Activated naive CD4-positive, alpha-beta T cell treated with anti-CD3 and anti-CD28 coated beads for 36 hours (primary cell): ENCODE measurements around the gene PRDM11. TPM values are rescaled to one million over a fixed set of nuclear protein-coding genes. Genes with fewer than 3 reads are reported as not detected.

Source experiments
- CTCF ChIA-PET: fragments of 350-600 bp; sonication (Branson Sonifier 250); formaldehyde crosslinking; loops from one replicate; lab custom pipeline; 2021; ENCODE audit warnings: antibody characterized with exemption; lab: Charles Lee
- DNase-seq: peaks from one replicate; pipeline ENCODE4 v3.0.0-alpha.2; 2020
- H3K27ac Mint-ChIP-seq: one replicate; pipeline ENCODE4 v1.8.0; 2021; ENCODE audit warnings: mild to moderate bottlenecking, mixed read lengths
- H3K27me3 Mint-ChIP-seq: one replicate; pipeline ENCODE4 v1.8.0; 2021; ENCODE audit warnings: low read depth, mixed read lengths
- H3K36me3 Mint-ChIP-seq: one replicate; pipeline ENCODE4 v1.8.0; 2021; ENCODE audit warnings: low read depth, mixed read lengths
- H3K4me1 Mint-ChIP-seq: one replicate; pipeline ENCODE4 v1.8.0; 2021; ENCODE audit warnings: low read depth, mixed read lengths
- H3K4me3 Mint-ChIP-seq: one replicate; pipeline ENCODE4 v1.8.0; 2021; ENCODE audit warnings: mild to moderate bottlenecking, moderate library complexity, mixed read lengths
- H3K9me3 Mint-ChIP-seq: one replicate; pipeline ENCODE4 v1.8.0; 2021; ENCODE audit warnings: mixed read lengths
- intact Hi-C: fragments of 100-400 bp; cut with micrococcal nuclease; formaldehyde crosslinking; loops from one replicate; pipeline ENCODE4 v1.15.1; 2023
- total RNA-seq, 2 experiments: library from RNA; stranded (reverse); gene quantifications; one replicate each; pipeline ENCODE4 v1.2.3, GENCODE V29; 2021

Gene PRDM11
- total RNA-seq, 2 experiments from 2014 or later, result 0.81 to 1.3 TPM

DNA sequence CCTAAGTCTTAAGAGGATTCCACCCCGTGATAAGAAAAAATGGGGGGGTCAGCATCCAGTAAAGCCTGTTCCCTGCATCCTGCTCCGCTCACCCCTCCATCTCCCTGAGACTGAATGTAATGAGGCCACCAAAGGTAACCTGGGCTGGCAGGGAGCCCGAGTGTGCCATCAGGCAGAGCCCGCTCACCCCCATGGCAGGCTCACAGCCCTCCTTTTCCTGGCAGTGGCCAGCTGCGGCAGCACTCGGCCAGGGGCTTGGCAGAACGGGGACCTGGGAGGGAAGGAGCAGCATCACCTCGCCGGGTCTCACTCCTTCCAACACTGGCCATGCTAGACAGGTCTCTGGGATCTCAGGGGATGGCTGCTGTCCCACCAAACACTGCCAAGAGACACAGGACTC lies 64.4 kb downstream of the PRDM11 start:
- CTCF ChIA-PET, result no interaction called here
- intact Hi-C loops, result no loop called here
- H3K4me3 Mint-ChIP-seq, result no peak overlapping the region
- H3K27me3 Mint-ChIP-seq, result no peaks in the 10 kb centered on the region
- no peaks in the 10 kb centered on the region for H3K9me3 Mint-ChIP-seq
- H3K4me1 Mint-ChIP-seq, result no peaks in the 10 kb centered on the region
- peaks cover 3% of the 10 kb centered on the region for H3K36me3 Mint-ChIP-seq
- no peak for DNase-seq
- no peak overlapping the region for H3K27ac Mint-ChIP-seq

DNA sequence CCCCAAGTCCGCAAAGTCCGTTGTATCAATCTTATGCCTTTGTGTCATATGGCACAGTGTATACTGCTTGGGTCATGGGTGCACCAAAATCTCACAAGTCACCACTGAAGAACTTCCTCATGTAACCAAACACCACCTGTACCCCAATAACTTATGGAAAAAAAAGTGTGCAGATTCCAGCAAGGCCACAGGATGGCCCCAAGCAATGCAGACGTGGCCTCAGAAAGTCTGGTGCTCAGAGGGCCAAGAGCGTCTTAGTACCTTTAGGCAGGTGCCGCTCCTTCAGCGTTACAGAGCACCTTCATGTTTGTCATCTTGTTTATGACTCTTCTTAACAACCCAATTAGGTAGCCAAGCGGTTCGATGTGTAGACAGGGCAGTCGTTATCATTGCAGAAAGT lies 65.3 kb downstream of the PRDM11 start:
- Mint-ChIP-seq H3K36me3 (peaks cover 3% of the 10 kb centered on the region), H3K4me1 (no peaks in the 10 kb centered on the region), H3K27me3 (no peaks in the 10 kb centered on the region), H3K4me3 (no peak overlapping the region), H3K27ac (no peak overlapping the region), H3K9me3 (no peaks in the 10 kb centered on the region)
- CTCF ChIA-PET, result no interaction called here
- intact Hi-C loops, result no loop called here
- no peak for DNase-seq

DNA sequence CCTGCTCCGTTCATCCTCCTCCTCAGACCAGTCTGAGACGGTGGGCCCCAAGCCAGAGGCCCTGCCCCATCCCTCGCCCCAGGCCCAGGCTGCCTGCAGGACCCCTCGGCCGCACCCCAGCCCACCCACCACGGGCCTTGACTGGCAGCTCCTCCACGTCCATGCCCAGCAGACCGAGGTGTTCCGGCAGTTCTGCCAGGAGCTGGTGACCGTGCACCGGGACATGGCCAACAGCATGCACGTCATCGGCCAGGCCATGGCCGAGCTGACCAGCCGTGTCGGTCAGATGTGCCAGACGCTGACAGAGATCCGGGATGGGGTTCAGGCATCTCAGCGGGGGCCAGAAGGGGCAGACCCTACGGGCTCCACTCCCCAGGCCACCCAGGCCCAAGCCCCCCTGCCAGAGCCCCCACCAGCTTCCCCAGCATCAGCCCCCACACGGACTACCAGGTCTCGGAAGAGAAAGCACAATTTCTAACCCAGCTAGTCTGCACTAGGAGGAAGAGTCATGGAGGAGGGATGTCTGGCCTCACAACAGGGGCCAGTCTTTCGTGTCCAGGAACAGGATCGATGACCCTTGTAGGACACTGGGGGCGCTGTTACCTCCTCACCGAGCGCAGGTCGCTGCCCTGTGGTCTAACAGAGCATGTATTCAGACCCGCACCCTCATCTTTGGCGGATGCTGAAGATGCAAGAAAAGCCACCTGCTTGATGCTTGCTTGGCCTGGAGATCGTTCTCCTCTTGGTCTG lies 66.3 kb downstream of the PRDM11 start:
- Mint-ChIP-seq H3K4me3 (no peak overlapping the region), H3K27me3 (no peaks in the 10 kb centered on the region), H3K27ac (no peak overlapping the region), H3K36me3 (peaks cover 3% of the 10 kb centered on the region), H3K4me1 (no peaks in the 10 kb centered on the region), H3K9me3 (no peaks in the 10 kb centered on the region)
- DNase-seq, result no peak
- CTCF ChIA-PET, result interaction anchor here (0.6 to 1.1 kb wide), 2 partner anchors 34 to 459 kb away, joined by 3 read pairs; no protein-coding TSS in a partner anchor
- intact Hi-C loops, result no loop called here

DNA sequence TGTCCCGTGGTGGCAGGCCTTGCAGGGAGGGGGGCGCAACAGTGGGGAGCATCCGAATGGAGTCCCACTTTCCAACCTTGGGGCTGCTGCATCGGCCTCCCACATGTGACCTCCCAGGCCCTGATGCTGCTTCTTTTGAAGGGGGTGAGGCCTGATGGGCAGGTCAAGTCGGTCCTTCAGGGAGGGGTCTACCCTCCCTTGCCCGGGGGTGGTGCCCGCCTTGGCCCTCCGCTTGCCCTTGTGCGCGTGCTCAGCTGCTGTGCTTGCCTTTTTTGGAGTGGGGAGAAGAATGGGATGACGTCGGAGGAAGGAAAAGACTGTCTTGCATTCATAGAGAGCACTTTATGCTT lies 66.9 kb downstream of the PRDM11 start:
- no peaks in the 10 kb centered on the region for H3K27me3 Mint-ChIP-seq
- peaks cover 3% of the 10 kb centered on the region for H3K36me3 Mint-ChIP-seq
- H3K27ac Mint-ChIP-seq, result no peak overlapping the region
- no peaks in the 10 kb centered on the region for H3K4me1 Mint-ChIP-seq
- intact Hi-C loops, result no loop called here
- no peaks in the 10 kb centered on the region for H3K9me3 Mint-ChIP-seq
- CTCF ChIA-PET, result interaction anchor here (1.1 kb wide), 1 partner anchor 34 kb away, joined by 3 read pairs; no protein-coding TSS in a partner anchor
- DNase-seq, result no peak
- H3K4me3 Mint-ChIP-seq, result no peak overlapping the region

DNA sequence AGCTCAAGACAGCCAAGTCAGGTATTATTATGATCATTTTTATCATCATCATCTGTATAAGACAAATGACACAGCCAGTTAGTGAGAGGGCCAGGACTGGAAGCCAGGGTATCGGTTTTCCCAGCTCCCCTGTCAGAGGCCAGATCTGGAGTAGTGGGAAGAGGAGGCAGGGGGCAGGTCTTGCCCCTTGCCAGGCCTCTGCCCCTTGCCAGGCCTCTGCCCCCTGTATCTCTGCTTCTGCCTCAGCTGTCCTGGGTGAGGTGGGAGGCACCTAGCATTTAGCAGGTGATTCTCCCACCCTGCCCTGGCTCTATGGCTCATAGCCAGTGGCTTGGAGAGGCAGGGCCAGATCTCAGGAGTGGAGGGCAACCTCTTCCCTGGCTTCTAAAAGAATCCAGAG lies 67.3 kb downstream of the PRDM11 start:
- no peaks in the 10 kb centered on the region for H3K9me3 Mint-ChIP-seq
- no peaks in the 10 kb centered on the region for H3K4me1 Mint-ChIP-seq
- H3K4me3 Mint-ChIP-seq, result no peak overlapping the region
- peaks cover 3% of the 10 kb centered on the region for H3K36me3 Mint-ChIP-seq
- DNase-seq, result no peak
- no peaks in the 10 kb centered on the region for H3K27me3 Mint-ChIP-seq
- H3K27ac Mint-ChIP-seq, result no peak overlapping the region
- intact Hi-C loops, result no loop called here
- CTCF ChIA-PET, result interaction anchor here (1.1 kb wide), 1 partner anchor 33 kb away, joined by 3 read pairs; no protein-coding TSS in a partner anchor

DNA sequence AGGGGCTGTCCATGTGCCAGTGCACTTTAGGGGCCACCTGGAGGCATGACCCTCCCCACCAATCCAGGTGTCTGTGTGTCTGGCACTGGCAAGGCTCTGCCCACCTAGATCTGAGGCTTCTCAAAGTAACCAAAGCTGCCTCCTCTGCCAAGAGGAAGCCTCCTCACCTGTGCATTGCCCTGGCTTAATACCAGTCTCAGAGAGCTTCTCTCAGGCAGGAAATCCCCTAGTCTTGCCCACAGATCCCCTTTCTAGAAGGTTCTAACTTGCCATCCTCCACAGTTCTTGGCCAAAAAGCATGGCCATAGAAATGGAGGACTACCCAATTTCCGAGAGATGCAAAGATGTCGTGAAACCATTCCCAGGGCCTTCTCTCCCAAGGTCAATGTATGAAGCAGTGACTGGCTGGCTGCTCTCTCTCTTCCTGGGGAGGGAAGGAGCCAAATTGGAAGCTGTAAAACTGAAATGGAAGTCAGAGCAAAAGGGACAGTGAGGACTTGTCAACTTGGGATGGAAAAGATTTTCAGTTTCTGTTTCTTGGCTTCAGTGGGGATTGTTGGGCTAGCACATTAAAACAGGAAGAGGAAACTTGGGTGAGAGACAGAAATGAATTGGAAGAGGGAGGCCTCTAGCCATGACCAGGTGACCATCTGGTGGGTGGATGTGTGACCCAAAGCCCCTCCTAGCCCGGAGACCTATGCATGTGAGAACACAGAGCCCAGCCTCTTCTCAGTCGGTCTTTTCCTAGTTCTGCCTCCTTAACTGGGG lies 68.8 kb downstream of the PRDM11 start:
- H3K27ac Mint-ChIP-seq, result no peak overlapping the region
- no peak for DNase-seq
- CTCF ChIA-PET, result interaction anchor here (0.6 kb wide), 1 partner anchor 23 kb away, joined by 4 read pairs; no protein-coding TSS in a partner anchor
- H3K4me1 Mint-ChIP-seq, result no peaks in the 10 kb centered on the region
- H3K36me3 Mint-ChIP-seq, result no peaks in the 10 kb centered on the region
- no peaks in the 10 kb centered on the region for H3K27me3 Mint-ChIP-seq
- intact Hi-C loops, result no loop called here
- no peak overlapping the region for H3K4me3 Mint-ChIP-seq
- H3K9me3 Mint-ChIP-seq, result no peaks in the 10 kb centered on the region

DNA sequence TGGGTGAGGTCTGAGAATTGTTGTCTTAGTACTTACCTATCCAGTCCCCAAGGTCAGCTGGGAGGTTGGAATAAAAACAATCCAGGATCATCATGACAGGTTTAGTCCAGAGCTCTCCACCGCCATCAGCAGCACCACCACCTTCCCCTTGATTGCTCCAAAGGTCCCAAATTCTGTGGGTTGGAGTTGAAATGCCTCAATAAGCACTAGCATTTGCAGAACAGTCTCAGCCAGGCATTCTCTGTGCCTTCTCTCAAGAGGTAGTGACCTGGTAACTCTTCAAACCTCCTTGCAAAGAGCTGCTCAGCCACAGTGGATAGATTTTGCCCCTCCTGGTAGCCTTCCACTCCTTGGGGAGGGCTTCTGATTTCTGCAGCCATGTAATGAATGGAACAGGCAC lies 69.6 kb downstream of the PRDM11 start:
- no peaks in the 10 kb centered on the region for H3K27me3 Mint-ChIP-seq
- no peaks in the 10 kb centered on the region for H3K36me3 Mint-ChIP-seq
- no peak overlapping the region for H3K4me3 Mint-ChIP-seq
- no peak overlapping the region for H3K27ac Mint-ChIP-seq
- DNase-seq, result no peak
- CTCF ChIA-PET, result interaction anchor here (0.6 to 1.1 kb wide), 2 partner anchors 17 to 22 kb away, joined by 4 read pairs; no protein-coding TSS in a partner anchor
- no peaks in the 10 kb centered on the region for H3K9me3 Mint-ChIP-seq
- no peaks in the 10 kb centered on the region for H3K4me1 Mint-ChIP-seq
- intact Hi-C loops, result no loop called here

DNA sequence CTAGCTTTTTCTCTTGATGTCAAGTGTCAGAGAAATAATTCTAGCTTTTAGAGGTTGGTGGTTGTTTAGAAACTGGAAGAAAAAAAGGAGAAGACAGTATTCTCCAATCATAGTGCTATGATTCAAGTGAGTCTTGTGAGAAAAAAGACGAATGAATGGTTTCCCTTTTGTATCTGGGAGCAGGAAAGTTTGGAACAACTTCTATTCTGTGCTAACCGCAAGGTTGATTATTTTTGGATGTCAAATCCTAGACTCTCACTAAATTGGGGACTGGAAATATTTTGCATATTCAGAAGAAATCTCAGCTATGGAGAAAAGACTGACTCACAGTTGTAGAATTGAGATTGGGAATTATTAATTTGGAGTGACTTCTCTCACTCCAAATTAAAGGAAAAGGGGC lies 70.5 kb downstream of the PRDM11 start:
- no peak overlapping the region for H3K27ac Mint-ChIP-seq
- DNase-seq, result no peak
- intact Hi-C loops, result no loop called here
- H3K4me1 Mint-ChIP-seq, result no peaks in the 10 kb centered on the region
- no peaks in the 10 kb centered on the region for H3K9me3 Mint-ChIP-seq
- CTCF ChIA-PET, result interaction anchor here (1.1 kb wide), 1 partner anchor 16 kb away, joined by 4 read pairs; no protein-coding TSS in a partner anchor
- H3K27me3 Mint-ChIP-seq, result no peaks in the 10 kb centered on the region
- H3K4me3 Mint-ChIP-seq, result no peak overlapping the region
- H3K36me3 Mint-ChIP-seq, result no peaks in the 10 kb centered on the region

DNA sequence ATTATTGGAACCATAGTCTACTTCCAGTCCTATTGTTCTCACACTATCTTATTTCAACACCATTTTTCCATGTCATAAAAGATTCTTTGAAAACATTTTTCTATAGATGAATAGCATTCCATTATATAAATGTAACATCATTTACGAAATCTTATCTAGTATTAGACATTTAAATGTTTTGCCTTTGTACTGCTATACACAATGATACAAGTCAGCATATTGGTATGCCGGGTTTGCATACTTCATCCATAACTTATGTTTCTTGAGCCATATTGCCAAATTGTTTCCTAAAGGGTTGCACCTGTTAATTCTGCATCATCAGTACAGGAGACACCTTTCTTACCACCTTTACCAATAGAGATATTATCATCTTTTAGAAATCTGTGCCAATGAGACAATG lies 71.6 kb downstream of the PRDM11 start:
- CTCF ChIA-PET, result no interaction called here
- Mint-ChIP-seq H3K27me3 (no peaks in the 10 kb centered on the region), H3K9me3 (no peaks in the 10 kb centered on the region), H3K27ac (no peak overlapping the region), H3K36me3 (no peaks in the 10 kb centered on the region), H3K4me3 (no peak overlapping the region), H3K4me1 (no peaks in the 10 kb centered on the region)
- DNase-seq, result no peak
- intact Hi-C loops, result no loop called here

DNA sequence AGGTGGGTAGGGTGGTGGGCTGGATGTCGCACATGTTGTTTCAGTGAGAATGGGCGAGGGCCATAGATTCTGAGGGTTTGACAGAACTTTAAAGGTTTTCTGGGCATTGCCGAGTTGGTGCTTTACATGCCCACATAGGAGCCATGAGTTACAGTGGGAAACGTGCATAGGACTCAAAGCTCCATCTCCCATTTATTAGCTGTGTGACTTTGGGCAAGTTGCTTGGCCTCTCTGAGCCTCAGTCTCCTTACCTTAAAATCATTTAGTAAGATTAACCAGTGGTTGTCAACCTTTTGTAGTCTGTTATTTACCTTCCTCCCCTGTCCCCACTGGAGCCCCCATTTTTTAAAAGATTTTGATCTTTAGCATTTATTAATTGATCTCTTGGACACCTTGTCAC lies 72.3 kb downstream of the PRDM11 start:
- H3K9me3 Mint-ChIP-seq, result no peaks in the 10 kb centered on the region
- no peak for DNase-seq
- no peaks in the 10 kb centered on the region for H3K4me1 Mint-ChIP-seq
- H3K27me3 Mint-ChIP-seq, result no peaks in the 10 kb centered on the region
- H3K4me3 Mint-ChIP-seq, result no peak overlapping the region
- H3K27ac Mint-ChIP-seq, result no peak overlapping the region
- no peaks in the 10 kb centered on the region for H3K36me3 Mint-ChIP-seq
- intact Hi-C loops, result no loop called here
- CTCF ChIA-PET, result no interaction called here

DNA sequence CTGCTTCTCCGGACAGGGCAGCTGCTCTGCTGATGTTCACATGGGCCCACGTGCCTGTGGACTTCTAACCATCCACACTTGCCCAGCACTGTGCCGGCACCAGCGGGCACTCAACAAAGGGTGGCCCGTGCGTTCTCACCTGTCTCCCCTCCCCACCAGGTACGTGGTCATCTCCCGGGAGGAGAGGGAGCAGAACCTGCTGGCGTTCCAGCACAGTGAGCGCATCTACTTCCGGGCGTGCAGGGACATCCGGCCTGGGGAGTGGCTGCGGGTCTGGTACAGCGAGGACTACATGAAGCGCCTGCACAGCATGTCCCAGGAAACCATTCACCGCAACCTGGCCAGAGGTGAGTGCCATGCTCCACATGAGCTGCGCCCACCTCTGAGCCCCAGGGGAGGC lies 73.0 kb downstream of the PRDM11 start:
- no peaks in the 10 kb centered on the region for H3K36me3 Mint-ChIP-seq
- H3K27ac Mint-ChIP-seq, result no peak overlapping the region
- H3K9me3 Mint-ChIP-seq, result no peaks in the 10 kb centered on the region
- H3K27me3 Mint-ChIP-seq, result no peaks in the 10 kb centered on the region
- intact Hi-C loops, result no loop called here
- CTCF ChIA-PET, result no interaction called here
- H3K4me1 Mint-ChIP-seq, result no peaks in the 10 kb centered on the region
- H3K4me3 Mint-ChIP-seq, result no peak overlapping the region
- DNase-seq, result no peak

DNA sequence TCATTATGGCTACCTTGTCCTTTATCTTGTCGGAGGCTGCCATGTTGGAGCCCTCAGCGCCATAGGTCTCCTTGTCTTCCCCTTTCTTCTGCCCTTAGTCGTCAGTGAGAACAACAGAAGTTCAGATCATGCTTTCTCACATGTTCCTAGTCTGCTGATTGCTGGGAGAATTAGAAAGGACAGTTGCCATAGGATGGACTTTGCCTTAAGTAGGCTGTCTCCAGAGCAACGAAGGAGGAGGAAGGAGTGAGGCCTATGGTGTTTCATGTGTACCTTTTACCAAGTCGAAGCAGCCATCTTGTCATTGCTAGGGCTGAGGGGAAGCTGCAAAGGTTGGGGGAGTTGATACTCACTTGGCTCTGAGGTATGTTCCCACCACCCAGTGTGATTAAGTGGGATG lies 77.1 kb downstream of the PRDM11 start:
- DNase-seq, result no peak
- no peaks in the 10 kb centered on the region for H3K4me1 Mint-ChIP-seq
- H3K9me3 Mint-ChIP-seq, result no peaks in the 10 kb centered on the region
- no peak overlapping the region for H3K27ac Mint-ChIP-seq
- H3K36me3 Mint-ChIP-seq, result peaks cover 6% of the 10 kb centered on the region
- intact Hi-C loops, result no loop called here
- CTCF ChIA-PET, result interaction anchor here (1.0 to 1.7 kb wide), 2 partner anchors 10 to 81 kb away, joined by 3 to 7 read pairs; no protein-coding TSS in a partner anchor
- no peaks in the 10 kb centered on the region for H3K27me3 Mint-ChIP-seq
- no peak overlapping the region for H3K4me3 Mint-ChIP-seq
